Left cardiac atrium (tissue), 4 donors: ENCODE data around the gene BOLA1. TPM values are rescaled to one million over a fixed set of nuclear protein-coding genes. Genes with fewer than 3 reads are reported as not detected.
"Not testable (repeated sequence)": the region's sequence is repeated elsewhere in the genome, so short reads cannot be mapped to it uniquely, and the experiment has no call there.

Source experiments
- ATAC-seq, 2 donors: fragments of 200-7000 bp; cut with Tn5 transposase; one replicate each; pipeline ENCODE4 v1.9.1; 2020; ENCODE audit warnings: mild to moderate bottlenecking in 2 of 2, moderate library complexity in 2 of 2
- DNase-seq: peaks from one replicate; pipeline ENCODE4 v3.0.0-alpha.2; 2020
- intact Hi-C, 2 donors: fragments of 100-400 bp; cut with DNase I; formaldehyde crosslinking; loops; one replicate each; pipeline versions ENCODE4 v1.14.1 to v1.15.1; 2022 to 2023
- total RNA-seq, 2 donors: library from RNA; stranded (reverse); fragmentation: NEBNext Ultra II Directional; extraction: Animal tissue kit (Norgen Biotek cat#: 25700); gene quantifications; one replicate each; pipeline ENCODE4 v1.2.1, GENCODE V29; 2021
- donor health status: DM: no; HTN: yes; CAD: no.
- donor health status: DM: no; HTN: yes; CAD: no; lungs with severe emphysema.
- donor health status: DM: yes; HTN: yes; CAD: no.
- donor health status: Dilated cardiomyopathy.

The BOLA1 gene
- total RNA-seq, 2 donors from 2014 or later, result 13.0 to 16.0 TPM

- no peak for DNase-seq
- intact Hi-C loops, result no loop called here
- ATAC-seq, result no peak
These were observed 27.7 kb downstream of the BOLA1 start for GRCh38 chr1:149927056-149927562.

GRCh38 chr1:149927563-149928400 is 28.4 kb downstream of the BOLA1 start, which contains the start of gene SF3B4:
SF3B4 (minus strand) TSS chr1:149927803; CDS start chr1:149927759, 44 bp downstream.
- DNase-seq (peak; percentile 96), ATAC-seq (peak; percentile 99)
- intact Hi-C loops, result no loop called here

- intact Hi-C loops, result no loop called here
- DNase-seq (no peak), ATAC-seq (no peak)
These were observed 29.0 kb downstream of the BOLA1 start for GRCh38 chr1:149928401-149928724.

DNA sequence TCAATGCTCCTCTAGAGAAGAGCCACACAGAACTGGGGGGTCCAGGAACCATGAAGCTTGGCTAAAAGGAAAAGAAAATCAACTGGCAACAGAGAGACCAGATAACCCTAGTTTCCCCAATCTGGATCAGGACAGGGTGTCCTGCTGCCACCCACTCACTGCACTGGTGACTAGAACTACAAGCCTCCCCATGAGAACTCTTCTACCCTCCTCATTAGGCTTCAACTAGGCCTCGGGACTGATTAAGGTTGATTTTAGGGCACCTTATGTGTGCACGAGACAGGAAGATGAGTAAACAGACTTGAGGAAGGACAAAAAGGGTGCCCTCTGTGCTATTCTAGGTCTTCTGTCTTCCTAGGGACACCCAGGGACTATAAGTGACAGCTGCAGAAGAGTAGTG is 30.5 kb downstream of the BOLA1 start:
- intact Hi-C loops, result no loop called here
- ATAC-seq, result no peak
- no peak for DNase-seq

- ATAC-seq, result no peak
- no peak for DNase-seq
- intact Hi-C loops, result no loop called here
These were observed 31.9 kb downstream of the BOLA1 start for GRCh38 chr1:149931212-149931790.

DNA sequence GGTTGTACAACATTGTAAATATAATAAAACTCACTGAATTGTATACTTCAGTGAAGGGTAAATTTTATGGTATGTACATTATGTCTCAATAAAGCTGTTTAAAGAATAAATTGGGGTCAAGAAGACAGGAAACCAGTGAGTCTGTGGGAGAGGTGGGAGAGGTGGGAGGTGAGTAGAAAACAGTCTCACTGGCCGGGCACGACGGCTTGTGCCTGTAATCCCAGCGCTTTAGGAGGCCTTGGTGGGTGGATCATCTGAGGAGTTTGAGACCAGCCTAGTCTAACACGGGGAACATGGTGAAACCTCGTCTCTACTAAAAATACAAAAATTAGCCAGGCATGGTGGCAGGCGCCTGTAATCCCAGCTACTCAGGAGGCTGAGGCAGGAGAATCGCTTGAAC is 33.1 kb downstream of the BOLA1 start:
- intact Hi-C loops, result no loop called here
- no peak for DNase-seq

DNA sequence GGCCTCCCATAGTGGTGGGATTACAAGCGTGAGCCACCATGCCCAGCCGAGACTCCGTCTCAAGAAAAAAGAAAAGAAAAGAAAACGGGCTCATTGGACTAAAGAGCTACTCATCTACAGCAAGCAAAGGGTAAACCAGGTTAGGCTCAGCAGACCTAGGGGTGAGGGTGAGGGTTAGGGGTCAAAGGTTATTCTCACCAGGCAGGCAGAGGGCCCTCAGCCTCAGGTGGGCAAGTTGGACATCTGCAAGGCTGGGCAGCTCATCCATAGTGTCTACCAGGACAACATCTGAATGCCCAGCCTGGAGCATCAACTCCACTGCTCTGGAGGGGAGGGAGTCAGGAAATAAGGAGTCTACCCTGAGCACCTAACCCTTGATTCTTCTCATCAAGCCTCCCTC is 33.8 kb downstream of the BOLA1 start:
- DNase-seq, result no peak
- no peak for ATAC-seq
- intact Hi-C loops, result no loop called here

More for the DNA sequence above, 33.1 kb downstream of the BOLA1 start:
- ATAC-seq, result no peak

DNA sequence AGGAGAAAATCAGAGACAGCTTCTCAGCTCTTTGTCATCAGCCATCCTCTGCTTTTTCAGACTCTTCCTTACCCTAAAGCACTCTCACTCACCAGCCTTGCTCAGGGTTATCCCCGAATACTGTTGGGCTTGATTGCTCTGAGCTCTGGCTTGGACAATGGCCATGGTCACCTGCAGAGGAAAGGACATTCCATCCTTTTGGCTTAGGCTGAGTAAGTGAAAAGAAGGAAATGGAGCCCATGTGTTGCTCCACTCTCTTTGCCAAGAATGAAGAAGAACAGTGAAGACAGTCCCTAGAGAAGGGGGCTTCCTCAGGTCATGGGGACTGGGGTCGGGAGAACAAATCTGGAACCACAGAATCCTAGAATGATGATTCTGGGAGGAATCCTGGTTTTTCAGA is 35.0 kb downstream of the BOLA1 start:
- intact Hi-C loops, result no loop called here
- ATAC-seq, result no peak
- DNase-seq, result no peak

- ATAC-seq (peak; percentile 24 to 64), DNase-seq (no peak)
- intact Hi-C loops, result no loop called here
These were observed 37.0 kb downstream of the BOLA1 start, which contains the start of gene MTMR11 for GRCh38 chr1:149936170-149936991. MTMR11 (minus strand) TSS chr1:149936879; CDS start chr1:149936647, 232 bp downstream.

DNA sequence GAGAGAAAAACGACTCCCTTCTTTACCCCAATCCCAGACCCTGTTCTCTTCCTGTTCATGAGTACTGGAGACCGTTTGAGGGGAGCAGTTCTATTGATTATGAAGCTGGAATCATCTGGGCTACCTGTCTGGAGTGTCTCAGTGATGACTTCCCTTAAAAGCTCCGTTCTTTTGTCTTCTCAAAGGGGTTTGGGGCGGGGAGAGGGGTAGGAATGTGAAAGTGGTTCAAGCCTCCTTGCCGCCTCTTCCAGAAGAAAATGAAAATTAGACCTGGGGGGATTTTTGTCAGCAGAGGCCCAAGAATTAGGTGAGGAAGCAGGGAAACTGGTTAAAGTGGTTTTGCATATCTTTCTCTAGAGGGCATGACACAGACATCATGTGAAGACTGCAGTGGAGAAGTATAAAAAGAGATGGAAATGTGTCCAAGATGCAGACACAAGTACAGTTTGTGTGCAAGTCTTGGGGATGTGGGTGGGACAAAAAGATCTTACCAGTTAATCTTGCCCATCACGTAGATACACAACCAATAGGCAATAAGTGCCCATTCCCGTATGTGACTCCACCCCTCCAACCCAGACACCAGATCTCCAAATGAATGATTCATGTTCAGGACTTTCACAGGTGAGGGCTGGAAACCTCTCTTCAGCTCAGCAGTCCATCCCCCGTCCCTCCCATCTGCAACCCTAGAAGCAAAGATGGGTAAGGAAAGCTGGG is 37.8 kb downstream of the BOLA1 start:
- ATAC-seq (peak in 1 of 2 donors; percentile 35), DNase-seq (no peak)
- intact Hi-C loops, result no loop called here

- peak in 1 of 2 donors; percentile 7 for ATAC-seq
These were observed 38.4 kb downstream of the BOLA1 start for GRCh38 chr1:149937759-149938158.

GRCh38 chr1:149938668-149939003 is 39.3 kb downstream of the BOLA1 start:
- DNase-seq, intact Hi-C loops: not testable (repeated sequence)
- ATAC-seq, result peak in 1 of 2 donors; percentile 5

More at GRCh38 chr1:149937759-149938158, 38.4 kb downstream of the BOLA1 start:
- DNase-seq, result no peak
- intact Hi-C loops, result no loop called here

- no peak for DNase-seq
- ATAC-seq, result no peak
- intact Hi-C loops, result no loop called here
These were observed 41.1 kb downstream of the BOLA1 start for GRCh38 chr1:149940427-149940826.

DNA sequence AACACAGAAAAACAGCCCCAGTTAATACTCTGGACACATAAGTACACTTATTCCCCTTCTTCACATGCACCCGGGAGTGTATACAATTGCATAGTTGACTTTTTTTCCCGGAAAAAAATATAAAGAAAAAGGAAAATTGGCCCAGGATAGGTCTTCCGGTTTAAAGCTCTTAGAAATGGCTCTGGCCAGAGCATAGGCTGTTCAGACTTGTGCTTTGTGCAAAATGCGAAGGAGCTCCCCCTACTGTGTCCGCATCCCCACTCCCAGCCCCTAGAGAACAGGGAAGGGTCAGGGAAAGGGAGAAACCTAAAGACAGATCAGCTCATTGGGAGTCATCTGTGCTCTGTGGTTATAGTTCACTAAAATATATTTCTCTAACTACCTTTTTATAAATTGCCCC is 42.8 kb downstream of the BOLA1 start:
- intact Hi-C loops, result no loop called here
- ATAC-seq (peak; percentile 28 to 32), DNase-seq (no peak)

- DNase-seq (no peak), ATAC-seq (no peak)
- intact Hi-C loops, result no loop called here
These were observed 43.5 kb downstream of the BOLA1 start for GRCh38 chr1:149942885-149943284.

DNA sequence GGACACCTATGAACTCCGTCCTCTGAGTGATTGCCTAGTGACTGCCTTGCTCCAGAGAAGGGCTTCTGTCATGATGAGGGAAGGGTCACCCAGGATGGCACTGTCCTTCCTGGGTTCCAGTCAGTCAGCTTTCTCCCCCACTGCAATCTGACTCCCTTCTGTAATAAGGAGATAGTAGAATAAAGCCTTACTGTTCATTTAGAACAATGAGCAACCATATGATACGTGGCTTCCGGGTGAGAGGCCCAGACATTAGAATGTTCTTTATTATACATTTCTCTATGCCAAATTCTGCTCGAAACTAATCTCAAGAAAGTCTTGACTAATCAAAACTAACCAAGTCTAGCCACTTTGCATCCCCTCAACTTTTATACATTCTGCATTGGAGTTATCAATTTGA is 45.8 kb downstream of the BOLA1 start:
- intact Hi-C loops, result no loop called here
- no peak for ATAC-seq

DNA sequence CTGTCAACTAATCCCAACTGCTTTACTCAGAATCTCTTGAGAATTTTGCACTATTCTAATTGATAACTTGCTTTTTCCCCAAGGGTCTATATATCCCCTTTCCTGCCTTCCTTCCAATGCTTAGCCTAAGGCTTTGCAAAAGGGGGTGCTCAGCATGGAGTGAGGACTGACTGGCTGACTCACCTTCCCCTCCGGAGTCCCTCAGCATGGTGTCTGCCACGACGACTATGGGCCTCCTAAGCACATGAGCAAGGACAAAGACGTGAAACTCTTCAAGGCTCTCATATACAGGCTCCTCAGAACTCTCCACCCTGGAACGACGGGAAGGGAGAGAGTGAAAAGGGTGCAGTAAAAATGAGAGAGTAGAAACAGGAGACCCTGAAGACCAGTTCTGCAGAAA is 50.5 kb downstream of the BOLA1 start:
- intact Hi-C loops, result no loop called here
- ATAC-seq (no peak), DNase-seq (no peak)

More for the DNA sequence above, 45.8 kb downstream of the BOLA1 start:
- no peak for DNase-seq
